OCI-LY7 (cell line): Measurements from ENCODE around the gene SBF2. TPM values are rescaled to one million over a fixed set of nuclear protein-coding genes. Genes with fewer than 3 reads are reported as not detected.
"Not testable (repeated sequence)": the region's sequence is repeated elsewhere in the genome, so short reads cannot be mapped to it uniquely, and the experiment has no call there.

Experiments
- BruUV-seq: library from RNA; stranded (reverse); fragments of 400-500 nt; replicated peaks from 2 replicates; lab custom pipeline; 2021; lab: Mats Ljungman, UMichigan
- CTCF ChIA-PET: fragments of 300-600 bp; sonication (Branson Sonifier 250); formaldehyde crosslinking; loops from one replicate; lab custom pipeline; 2022; ENCODE audit warnings: antibody characterized with exemption; ENCODE audit not compliant: unreplicated experiment; lab: Charles Lee
- POLR2A ChIA-PET: fragments of 300-600 bp; sonication (Branson Sonifier 250); formaldehyde crosslinking; loops from one replicate; lab custom pipeline; 2022; ENCODE audit warnings: antibody characterized with exemption; lab: Charles Lee
- DNase-seq: peaks from one replicate; pipeline ENCODE4 v3.0.0-alpha.2; 2015; ENCODE audit warnings: low spot score
- H2AFZ ChIP-seq: fragments of 200-600 bp; sonication (generic), shearing (Covaris generic); 2 replicates; pipeline ENCODE4 v1.6.1; 2014; ENCODE audit warnings: mild to moderate bottlenecking, antibody characterized with exemption, low read length, moderate library complexity
- H3K27ac ChIP-seq: fragments of 200-600 bp; sonication (generic); 2 replicates; pipeline ENCODE4 v1.5.1; 2014; ENCODE audit warnings: mixed run types, low read depth, mild to moderate bottlenecking, moderate library complexity, low read length, inconsistent platforms; ENCODE audit not compliant: poor library complexity, severe bottlenecking
- H3K36me3 ChIP-seq: fragments of 200-600 bp; sonication (generic); 2 replicates; pipeline ENCODE4 v1.6.1; 2014; ENCODE audit warnings: mild to moderate bottlenecking, antibody characterized with exemption, low read length, moderate library complexity, mixed read lengths; ENCODE audit not compliant: insufficient read depth
- H3K4me1 ChIP-seq: fragments of 200-600 bp; sonication (generic); 2 replicates; pipeline ENCODE4 v1.5.1; 2014; ENCODE audit warnings: mild to moderate bottlenecking, low read length; ENCODE audit not compliant: insufficient read depth, poor library complexity, severe bottlenecking
- H3K4me2 ChIP-seq: fragments of 200-600 bp; sonication (generic); 2 replicates; pipeline ENCODE4 v1.6.1; 2014; ENCODE audit warnings: mild to moderate bottlenecking, low read length
- H3K4me3 ChIP-seq: fragments of 200-600 bp; sonication (generic); 2 replicates; pipeline ENCODE4 v1.5.1; 2014; ENCODE audit warnings: mild to moderate bottlenecking, low read depth, low read length; ENCODE audit not compliant: poor library complexity, severe bottlenecking
- H3K79me2 ChIP-seq: fragments of 200-600 bp; sonication (generic); 2 replicates; pipeline ENCODE4 v1.6.1; 2016; ENCODE audit warnings: low read depth, mild to moderate bottlenecking, low read length, moderate library complexity, mixed read lengths; ENCODE audit not compliant: insufficient read depth
- H3K9me2 ChIP-seq: fragments of 200-600 bp; sonication (generic); 2 replicates; pipeline ENCODE4 v1.6.1; 2016; ENCODE audit warnings: mild to moderate bottlenecking, low read length, mixed read lengths; ENCODE audit not compliant: insufficient read depth
- H3K9me3 ChIP-seq: fragments of 200-600 bp; sonication (generic); 2 replicates; pipeline ENCODE4 v1.6.1; 2014; ENCODE audit warnings: mild to moderate bottlenecking, mixed run types, low read length, mixed read lengths
- H4K20me1 ChIP-seq: fragments of 200-600 bp; sonication (generic); 2 replicates; pipeline ENCODE4 v1.6.1; 2014; ENCODE audit warnings: mild to moderate bottlenecking, antibody characterized with exemption, low read length, moderate library complexity, mixed read lengths; ENCODE audit not compliant: insufficient read depth
- CTCF ChIP-seq: fragments of 200-600 bp; sonication (generic); conservative IDR thresholded peaks from 2 replicates; pipeline ENCODE4 v1.5.1; 2014; ENCODE audit warnings: mild to moderate bottlenecking, antibody characterized with exemption, low read length, moderate library complexity, mixed read lengths
- EZH2phosphoT487 ChIP-seq: fragments of 200-600 bp; sonication (generic); IDR thresholded peaks from 2 replicates; pipeline ENCODE4 v1.6.1; 2018; ENCODE audit warnings: low read depth, borderline replicate concordance, mild to moderate bottlenecking, mixed run types, antibody characterized with exemption, low read length, moderate library complexity, mixed read lengths
- intact Hi-C: fragments of 100-400 bp; cut with micrococcal nuclease; formaldehyde crosslinking; loops from one replicate; pipeline ENCODE4 v1.10.0; 2022; ENCODE audit not compliant: unreplicated experiment
- total RNA-seq, 2 experiments: library from RNA; depleted of rRNA in 1 of 2; stranded (reverse); fragments of >200 nt in 1 of 2; shearing (Covaris generic) in 1 of 2; gene quantifications; 2 replicates each; pipeline ENCODE4 v1.2.3, GENCODE V29; 2014 to 2022

The SBF2 gene
- total RNA-seq, 2 experiments from 2014 or later, result 12.9 to 14.3 TPM

GRCh38 chr11:10091314-10092045 is 202.5 kb downstream of the SBF2 start:
- POLR2A ChIA-PET, result interaction anchor here (0.6 kb wide), 3 partner anchors 15 to 261 kb away, joined by 3 to 4 read pairs (median 3); no protein-coding TSS in a partner anchor
- BruUV-seq, result no TSS peak

GRCh38 chr11:10087923-10088225 is 206.1 kb downstream of the SBF2 start:
- H3K9me2 ChIP-seq, H3K9me3 ChIP-seq, intact Hi-C loops, H4K20me1 ChIP-seq, DNase-seq, H3K4me1 ChIP-seq, H3K36me3 ChIP-seq, H3K79me2 ChIP-seq, H3K4me2 ChIP-seq, H3K4me3 ChIP-seq, BruUV-seq, H2AFZ ChIP-seq, H3K27ac ChIP-seq: not testable (repeated sequence)
- ChIA-PET CTCF (interaction anchor here (0.7 kb wide), 1 partner anchor 11 kb away, joined by 3 read pairs; no protein-coding TSS in a partner anchor), POLR2A (interaction anchor here (0.5 to 0.6 kb wide), 3 partner anchors 36 to 449 kb away, joined by 3 to 4 read pairs (median 3); no protein-coding TSS in a partner anchor)

More at GRCh38 chr11:10091314-10092045, 202.5 kb downstream of the SBF2 start:
- Histone ChIP-seq H3K4me1 (no peaks in the 10 kb centered on the region), H3K27ac (no peak overlapping the region), H3K9me2 (no peaks in the 10 kb centered on the region), H3K4me2 (no peak overlapping the region), H3K36me3 (no peaks in the 10 kb centered on the region), H3K4me3 (no peak overlapping the region), H3K79me2 (no peaks in the 10 kb centered on the region), H4K20me1 (no peaks in the 10 kb centered on the region), H3K9me3 (no peaks in the 10 kb centered on the region), H2AFZ (no peak overlapping the region)
- intact Hi-C loops, result no loop called here
- DNase-seq, result no peak
- CTCF ChIA-PET, result no interaction called here
- TF ChIP-seq EZH2phosphoT487, result no peak

- CTCF ChIA-PET, result interaction anchor here (0.7 kb wide), 1 partner anchor 10 kb away, joined by 3 read pairs; no protein-coding TSS in a partner anchor
- no peak overlapping the region for H3K4me3 ChIP-seq
- DNase-seq, result no peak
- H4K20me1 ChIP-seq, result no peaks in the 10 kb centered on the region
- no peaks in the 10 kb centered on the region for H3K9me2 ChIP-seq
- intact Hi-C loops, result no loop called here
- TF ChIP-seq CTCF, result no peak
- TF ChIP-seq EZH2phosphoT487, result no peak
- no peak overlapping the region for H2AFZ ChIP-seq
- POLR2A ChIA-PET, result interaction anchor here (0.5 to 0.6 kb wide), 2 partner anchors 153 to 450 kb away, joined by 3 to 4 read pairs; no protein-coding TSS in a partner anchor
- no peaks in the 10 kb centered on the region for H3K9me3 ChIP-seq
- H3K79me2 ChIP-seq, result no peaks in the 10 kb centered on the region
- H3K36me3 ChIP-seq, result no peaks in the 10 kb centered on the region
- no peak overlapping the region for H3K27ac ChIP-seq
- no TSS peak for BruUV-seq
- no peak overlapping the region for H3K4me2 ChIP-seq
- H3K4me1 ChIP-seq, result peaks cover 9% of the 10 kb centered on the region
These were observed 206.7 kb downstream of the SBF2 start for GRCh38 chr11:10087186-10087922.
